OCI-LY7 (cell line): ENCODE results near the gene SPAG4. TPM values are rescaled to one million over a fixed set of nuclear protein-coding genes. Genes with fewer than 3 reads are reported as not detected.
A peak's percentile ranks its signal among the peaks of the same experiment; 100 is the strongest.

ENCODE experiments used
- BruUV-seq: library from RNA; stranded (reverse); fragments of 400-500 nt; replicated peaks from 2 replicates; lab custom pipeline; 2021; lab: Mats Ljungman, UMichigan
- CTCF ChIA-PET: fragments of 300-600 bp; sonication (Branson Sonifier 250); formaldehyde crosslinking; loops from one replicate; lab custom pipeline; 2022; ENCODE audit warnings: antibody characterized with exemption; ENCODE audit not compliant: unreplicated experiment; lab: Charles Lee
- POLR2A ChIA-PET: fragments of 300-600 bp; sonication (Branson Sonifier 250); formaldehyde crosslinking; loops from one replicate; lab custom pipeline; 2022; ENCODE audit warnings: antibody characterized with exemption; lab: Charles Lee
- DNase-seq: peaks from one replicate; pipeline ENCODE4 v3.0.0-alpha.2; 2015; ENCODE audit warnings: low spot score
- H2AFZ ChIP-seq: fragments of 200-600 bp; sonication (generic), shearing (Covaris generic); 2 replicates; pipeline ENCODE4 v1.6.1; 2014; ENCODE audit warnings: mild to moderate bottlenecking, antibody characterized with exemption, low read length, moderate library complexity
- H3K27ac ChIP-seq: fragments of 200-600 bp; sonication (generic); 2 replicates; pipeline ENCODE4 v1.5.1; 2014; ENCODE audit warnings: mixed run types, low read depth, mild to moderate bottlenecking, moderate library complexity, low read length, inconsistent platforms; ENCODE audit not compliant: poor library complexity, severe bottlenecking
- H3K36me3 ChIP-seq: fragments of 200-600 bp; sonication (generic); 2 replicates; pipeline ENCODE4 v1.6.1; 2014; ENCODE audit warnings: mild to moderate bottlenecking, antibody characterized with exemption, low read length, moderate library complexity, mixed read lengths; ENCODE audit not compliant: insufficient read depth
- H3K4me1 ChIP-seq: fragments of 200-600 bp; sonication (generic); 2 replicates; pipeline ENCODE4 v1.5.1; 2014; ENCODE audit warnings: mild to moderate bottlenecking, low read length; ENCODE audit not compliant: insufficient read depth, poor library complexity, severe bottlenecking
- H3K4me2 ChIP-seq: fragments of 200-600 bp; sonication (generic); 2 replicates; pipeline ENCODE4 v1.6.1; 2014; ENCODE audit warnings: mild to moderate bottlenecking, low read length
- H3K4me3 ChIP-seq: fragments of 200-600 bp; sonication (generic); 2 replicates; pipeline ENCODE4 v1.5.1; 2014; ENCODE audit warnings: mild to moderate bottlenecking, low read depth, low read length; ENCODE audit not compliant: poor library complexity, severe bottlenecking
- H3K79me2 ChIP-seq: fragments of 200-600 bp; sonication (generic); 2 replicates; pipeline ENCODE4 v1.6.1; 2016; ENCODE audit warnings: low read depth, mild to moderate bottlenecking, low read length, moderate library complexity, mixed read lengths; ENCODE audit not compliant: insufficient read depth
- H3K9me2 ChIP-seq: fragments of 200-600 bp; sonication (generic); 2 replicates; pipeline ENCODE4 v1.6.1; 2016; ENCODE audit warnings: mild to moderate bottlenecking, low read length, mixed read lengths; ENCODE audit not compliant: insufficient read depth
- H3K9me3 ChIP-seq: fragments of 200-600 bp; sonication (generic); 2 replicates; pipeline ENCODE4 v1.6.1; 2014; ENCODE audit warnings: mild to moderate bottlenecking, mixed run types, low read length, mixed read lengths
- H4K20me1 ChIP-seq: fragments of 200-600 bp; sonication (generic); 2 replicates; pipeline ENCODE4 v1.6.1; 2014; ENCODE audit warnings: mild to moderate bottlenecking, antibody characterized with exemption, low read length, moderate library complexity, mixed read lengths; ENCODE audit not compliant: insufficient read depth
- EZH2phosphoT487 ChIP-seq: fragments of 200-600 bp; sonication (generic); IDR thresholded peaks from 2 replicates; pipeline ENCODE4 v1.6.1; 2018; ENCODE audit warnings: low read depth, borderline replicate concordance, mild to moderate bottlenecking, mixed run types, antibody characterized with exemption, low read length, moderate library complexity, mixed read lengths
- intact Hi-C: fragments of 100-400 bp; cut with micrococcal nuclease; formaldehyde crosslinking; loops from one replicate; pipeline ENCODE4 v1.10.0; 2022; ENCODE audit not compliant: unreplicated experiment
- total RNA-seq, 2 experiments: library from RNA; depleted of rRNA in 1 of 2; stranded (reverse); fragments of >200 nt in 1 of 2; shearing (Covaris generic) in 1 of 2; gene quantifications; 2 replicates each; pipeline ENCODE4 v1.2.3, GENCODE V29; 2014 to 2022
- TF ChIP-seq, protein P1 (sequence below): fragments of 200-600 bp; sonication (generic); conservative IDR thresholded peaks from 2 replicates; pipeline ENCODE4 v1.5.1; 2014; ENCODE audit warnings: mild to moderate bottlenecking, antibody characterized with exemption, low read length, moderate library complexity, mixed read lengths

The SPAG4 gene
- total RNA-seq, 2 experiments from 2014 or later: 24.7 to 64.2 TPM

GRCh38 chr20:35616465-35617396 lies 1.1 kb downstream of the SPAG4 start:
- peak; percentile 100 for DNase-seq
- no peaks in the 10 kb centered on the region for H4K20me1 ChIP-seq
- H3K9me2 ChIP-seq: no peaks in the 10 kb centered on the region
- H3K79me2 ChIP-seq: peaks cover 15% of the 10 kb centered on the region; the same call in 1 of the 2 replicates
- ChIA-PET POLR2A (interaction anchor here (0.6 to 2.8 kb wide), 4 partner anchors 12 to 337 kb away, joined by 4 to 18 read pairs (median 5); partner anchors contain the start of gene SCAND1), CTCF (interaction anchor here (1.1 kb wide), 1 partner anchor 55 kb away, joined by 4 read pairs; no protein-coding TSS in a partner anchor)
- 0 out of 2 replicates have a peak overlapping the region, but pooled peaks have one; percentile 35 for H2AFZ ChIP-seq
- H3K4me3 ChIP-seq: peak overlapping the region; percentile 73
- intact Hi-C loops: loop anchor here (1.0 to 10.0 kb wide), 5 partner anchors 48 to 1932 kb away; partner anchors contain the start of genes CPNE1, E2F1, ERGIC3 and NFS1
- peak overlapping the region; percentile 90 for H3K27ac ChIP-seq
- TF ChIP-seq EZH2phosphoT487: no peak
- TF ChIP-seq, protein P1, sequence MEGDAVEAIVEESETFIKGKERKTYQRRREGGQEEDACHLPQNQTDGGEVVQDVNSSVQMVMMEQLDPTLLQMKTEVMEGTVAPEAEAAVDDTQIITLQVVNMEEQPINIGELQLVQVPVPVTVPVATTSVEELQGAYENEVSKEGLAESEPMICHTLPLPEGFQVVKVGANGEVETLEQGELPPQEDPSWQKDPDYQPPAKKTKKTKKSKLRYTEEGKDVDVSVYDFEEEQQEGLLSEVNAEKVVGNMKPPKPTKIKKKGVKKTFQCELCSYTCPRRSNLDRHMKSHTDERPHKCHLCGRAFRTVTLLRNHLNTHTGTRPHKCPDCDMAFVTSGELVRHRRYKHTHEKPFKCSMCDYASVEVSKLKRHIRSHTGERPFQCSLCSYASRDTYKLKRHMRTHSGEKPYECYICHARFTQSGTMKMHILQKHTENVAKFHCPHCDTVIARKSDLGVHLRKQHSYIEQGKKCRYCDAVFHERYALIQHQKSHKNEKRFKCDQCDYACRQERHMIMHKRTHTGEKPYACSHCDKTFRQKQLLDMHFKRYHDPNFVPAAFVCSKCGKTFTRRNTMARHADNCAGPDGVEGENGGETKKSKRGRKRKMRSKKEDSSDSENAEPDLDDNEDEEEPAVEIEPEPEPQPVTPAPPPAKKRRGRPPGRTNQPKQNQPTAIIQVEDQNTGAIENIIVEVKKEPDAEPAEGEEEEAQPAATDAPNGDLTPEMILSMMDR: no peak
- H3K4me1 ChIP-seq: peaks cover 63% of the 10 kb centered on the region
- BruUV-seq: TSS peak; percentile 60
- H3K9me3 ChIP-seq: peaks cover 8% of the 10 kb centered on the region; the same call in 1 of the 2 replicates
- peak overlapping the region; percentile 87 for H3K4me2 ChIP-seq
- H3K36me3 ChIP-seq: peaks cover 18% of the 10 kb centered on the region; the same call in 1 of the 2 replicates

DNA sequence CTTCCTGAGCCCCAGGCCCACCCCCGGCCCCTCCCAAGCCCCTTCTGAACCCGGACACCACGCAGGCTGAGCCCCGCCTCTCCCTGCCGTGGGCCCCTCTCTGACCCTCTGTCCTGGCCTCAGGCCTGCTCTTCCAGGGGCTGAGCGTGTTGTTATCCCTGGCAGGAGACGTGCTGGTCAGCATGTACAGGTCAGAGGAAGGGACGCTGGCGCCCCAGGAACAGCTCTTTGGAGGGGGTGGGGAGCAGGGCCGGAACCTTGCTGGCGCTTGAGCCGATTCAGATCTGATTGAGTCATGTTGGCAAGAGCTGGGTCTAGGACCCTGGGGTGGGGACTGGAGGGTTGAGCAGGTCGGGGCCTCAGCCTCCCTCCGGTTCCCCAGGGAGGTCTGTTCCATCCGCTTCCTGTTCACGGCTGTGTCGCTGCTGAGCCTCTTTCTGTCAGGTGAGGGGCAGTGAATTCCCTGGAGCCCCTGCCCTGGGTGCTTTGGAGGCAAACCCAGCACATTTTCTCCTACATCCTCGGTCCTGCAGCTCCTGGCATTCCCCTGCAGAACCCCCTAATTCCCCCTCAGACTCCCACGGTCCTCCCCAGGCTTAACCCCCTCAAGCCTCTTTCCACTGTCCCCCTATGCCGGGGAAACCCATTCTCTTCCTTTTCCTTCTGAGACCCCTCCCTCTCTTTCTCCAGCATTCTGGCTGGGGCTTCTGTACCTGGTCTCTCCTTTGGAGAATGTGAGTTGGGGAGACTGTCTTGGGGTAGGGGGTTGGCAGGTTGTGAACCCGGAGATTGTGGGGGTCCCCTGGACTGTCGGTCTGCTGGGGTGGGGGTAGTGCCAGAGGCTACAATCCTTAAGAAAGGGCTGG lies 2.0 kb downstream of the SPAG4 start:
- H3K27ac ChIP-seq: peak overlapping the region; percentile 90
- no peaks in the 10 kb centered on the region for H4K20me1 ChIP-seq
- peak overlapping the region; percentile 87 for H3K4me2 ChIP-seq
- DNase-seq: peak; percentile 92
- TF ChIP-seq, protein P1: peak; percentile 61
- TF ChIP-seq EZH2phosphoT487: no peak
- POLR2A ChIA-PET: interaction anchor here (0.6 to 2.8 kb wide), 4 partner anchors 12 to 77 kb away, joined by 4 to 20 read pairs (median 12); no protein-coding TSS in a partner anchor
- CTCF ChIA-PET: no interaction called here
- peaks cover 2% of the 10 kb centered on the region; the same call in 1 of the 2 replicates for H3K9me3 ChIP-seq
- peak overlapping the region; percentile 52 for H2AFZ ChIP-seq
- H3K4me1 ChIP-seq: peaks cover 55% of the 10 kb centered on the region
- H3K36me3 ChIP-seq: peaks cover 22% of the 10 kb centered on the region; the same call in 1 of the 2 replicates
- H3K9me2 ChIP-seq: no peaks in the 10 kb centered on the region
- intact Hi-C loops: loop anchor here (1.0 to 10.0 kb wide), 5 partner anchors 47 to 1933 kb away; partner anchors contain the start of genes CPNE1, E2F1, ERGIC3 and NFS1
- H3K79me2 ChIP-seq: peaks cover 15% of the 10 kb centered on the region; the same call in 1 of the 2 replicates
- H3K4me3 ChIP-seq: peak overlapping the region; percentile 73
- BruUV-seq: no TSS peak
